Activated gamma-delta T cell treated with Interleukin-2 at 50 U/mL for 16 hours (primary cell): ENCODE data around the gene L3MBTL4.
"Not testable (repeated sequence)": the region's sequence is repeated elsewhere in the genome, so short reads cannot be mapped to it uniquely, and the experiment has no call there.

Source experiments
- DNase-seq: peaks from one replicate; pipeline ENCODE4 v3.0.0-alpha.2; 2020

Gene L3MBTL4

DNA sequence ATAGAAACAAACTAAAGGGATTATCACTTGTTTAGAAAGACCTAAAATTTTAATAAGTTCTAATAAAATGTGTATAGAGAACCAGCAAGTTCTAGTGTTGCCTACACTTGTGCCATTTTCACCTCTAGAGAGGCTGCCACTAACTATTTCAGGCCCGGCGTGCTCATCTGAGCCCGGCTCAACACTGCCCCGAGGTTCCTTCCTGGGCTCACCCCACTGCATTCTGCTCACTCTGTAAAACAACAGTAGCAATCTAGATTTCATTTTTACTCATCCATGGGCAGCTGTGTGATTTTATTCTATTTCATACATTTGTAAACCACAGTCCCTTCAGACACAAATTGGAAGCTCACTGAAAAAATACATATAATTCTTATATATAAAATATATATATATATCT lies 253.2 kb downstream of the L3MBTL4 start:
- no peak for DNase-seq

DNA sequence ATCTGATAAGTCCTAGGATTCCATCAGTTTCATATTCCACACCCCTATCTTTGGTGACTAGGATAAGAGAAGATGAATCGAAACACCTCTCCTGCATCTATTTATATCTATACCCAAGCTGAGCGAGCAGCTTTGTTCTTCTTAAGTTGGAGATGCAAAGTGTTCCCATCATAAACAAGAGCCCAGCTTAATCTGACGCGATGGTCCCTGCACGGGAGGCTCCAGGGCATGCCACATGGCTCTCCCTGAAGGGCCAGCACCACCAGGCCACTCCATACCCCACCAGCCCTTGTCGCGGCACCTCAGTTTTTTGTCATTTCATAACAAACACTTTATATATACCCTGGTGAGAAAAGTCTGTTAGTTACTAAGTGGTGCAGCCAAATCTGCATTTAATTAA lies 255.3 kb downstream of the L3MBTL4 start:
- DNase-seq: no peak

DNA sequence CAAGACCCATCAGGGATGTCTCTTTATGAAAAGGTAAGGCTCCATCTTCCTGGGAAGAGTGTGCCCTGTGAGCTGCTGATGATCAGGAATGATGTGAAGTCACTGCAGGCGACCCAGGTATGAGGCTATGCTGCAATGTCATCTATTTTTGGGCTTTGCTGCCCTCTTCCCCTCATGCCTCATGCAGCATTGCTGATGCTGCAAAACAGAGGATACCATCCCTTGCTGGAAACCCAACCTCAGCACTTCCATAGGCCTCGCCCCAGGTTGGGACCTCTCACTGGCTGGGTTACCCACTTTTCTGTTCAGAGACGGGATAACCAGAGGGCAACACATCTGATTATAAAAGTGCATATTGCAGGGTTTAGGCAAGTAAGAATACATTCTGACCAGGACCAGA lies 255.8 kb downstream of the L3MBTL4 start:
- DNase-seq: no peak

DNA sequence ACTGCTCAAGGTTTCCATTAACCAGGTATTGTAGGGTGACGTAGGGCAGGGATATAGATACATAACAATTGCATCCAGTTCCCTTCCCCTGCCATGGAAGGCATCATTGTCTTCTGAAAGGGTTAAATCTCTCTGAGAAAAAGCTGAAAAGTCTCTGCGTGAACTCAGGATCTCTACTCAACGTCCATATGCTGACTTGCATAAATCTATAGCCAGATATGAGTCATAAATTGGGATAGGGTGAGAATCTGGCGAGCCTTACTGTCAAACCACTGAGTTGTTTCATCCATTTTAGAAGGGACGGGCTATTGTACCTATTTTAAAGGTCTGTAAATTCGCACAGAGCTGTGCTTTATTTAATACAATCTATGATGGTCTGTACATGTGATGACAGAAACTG lies 258.3 kb downstream of the L3MBTL4 start:
- DNase-seq: no peak

DNA sequence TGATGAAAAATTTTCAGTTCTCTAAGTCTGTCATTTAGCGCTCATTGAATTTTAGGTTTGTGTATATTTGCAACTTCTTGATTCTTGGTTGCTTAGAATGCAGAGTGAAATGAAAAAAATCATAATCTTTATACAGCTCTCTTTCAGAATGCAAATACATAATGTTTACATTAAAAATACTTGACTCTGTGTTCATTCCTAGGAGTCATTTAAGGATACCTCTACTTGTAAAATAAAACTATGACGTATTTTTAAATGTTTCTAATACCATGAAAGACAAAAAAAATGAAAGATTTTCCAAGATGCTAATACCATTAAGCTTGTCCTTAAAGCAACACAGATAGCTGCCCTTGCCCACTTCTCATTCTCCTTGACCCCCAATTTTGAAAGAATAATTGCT lies 259.0 kb downstream of the L3MBTL4 start:
- no peak for DNase-seq

DNA sequence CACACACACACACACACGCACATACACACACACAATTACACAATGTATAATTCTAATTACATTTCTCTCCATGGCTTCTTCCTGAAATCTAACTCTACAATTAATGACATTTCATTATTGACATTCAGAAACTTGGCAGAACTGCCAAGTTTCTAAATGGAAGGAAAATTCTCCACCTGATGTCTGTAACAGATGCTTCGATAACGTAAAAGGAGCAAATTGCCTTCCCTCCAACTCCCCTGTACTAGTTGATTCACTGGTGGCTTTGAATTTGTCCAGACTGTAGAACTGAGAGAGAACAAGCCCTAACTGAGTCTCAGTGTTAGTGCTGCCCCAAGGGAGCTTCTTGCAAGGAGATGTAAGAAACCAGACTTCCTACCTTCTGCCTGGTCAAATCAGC lies 264.3 kb downstream of the L3MBTL4 start:
- no peak for DNase-seq

DNA sequence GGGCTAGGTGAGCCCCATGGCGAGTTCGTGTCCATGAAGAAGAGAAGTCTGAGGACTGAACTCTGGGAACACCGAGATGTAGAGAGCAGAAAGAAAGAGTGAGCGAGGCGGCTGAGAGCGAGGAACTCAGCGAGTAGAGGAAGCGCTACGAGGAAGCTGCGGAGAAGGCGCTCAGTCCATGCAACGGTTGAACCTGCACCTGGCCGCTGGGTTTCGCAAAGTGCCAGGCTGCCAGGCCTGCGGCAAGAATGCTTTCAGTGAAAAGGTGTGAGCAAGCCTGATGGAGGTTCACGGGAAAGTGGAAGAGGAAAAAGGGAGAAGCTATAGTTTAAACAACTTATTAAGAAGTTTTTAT lies 268.4 kb downstream of the L3MBTL4 start:
- DNase-seq: no peak

DNA sequence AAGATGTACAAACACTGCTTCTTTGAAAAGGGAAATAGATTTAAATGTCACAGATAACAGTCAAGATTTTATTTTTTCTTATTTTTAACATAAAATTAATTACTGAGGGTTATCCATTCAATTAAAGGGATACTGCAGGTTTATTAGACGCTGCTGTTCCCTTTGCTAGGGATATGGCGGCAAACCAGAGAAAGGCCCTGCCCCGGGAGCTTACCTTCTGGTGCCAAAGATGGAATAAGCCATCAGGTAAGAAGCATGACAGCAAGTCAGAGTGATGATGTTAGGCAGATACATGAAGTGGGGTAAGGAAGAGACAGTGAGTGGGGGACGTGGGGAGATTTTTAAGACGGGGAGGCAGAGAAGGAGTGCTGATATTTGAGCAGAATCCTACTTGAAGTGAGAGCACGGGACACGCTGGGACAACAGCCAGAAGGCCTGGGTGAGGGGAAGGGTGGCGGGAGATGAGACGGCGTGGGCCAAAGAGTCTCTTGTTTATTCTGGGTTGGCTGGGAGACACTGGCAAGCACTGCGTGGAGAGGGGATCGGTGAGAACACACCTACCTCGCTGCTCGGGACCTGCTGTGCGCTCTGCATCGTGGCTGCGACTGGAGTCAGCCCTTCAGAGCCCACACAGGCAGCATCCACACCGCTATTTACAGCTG lies 268.9 kb downstream of the L3MBTL4 start:
- no peak for DNase-seq

DNA sequence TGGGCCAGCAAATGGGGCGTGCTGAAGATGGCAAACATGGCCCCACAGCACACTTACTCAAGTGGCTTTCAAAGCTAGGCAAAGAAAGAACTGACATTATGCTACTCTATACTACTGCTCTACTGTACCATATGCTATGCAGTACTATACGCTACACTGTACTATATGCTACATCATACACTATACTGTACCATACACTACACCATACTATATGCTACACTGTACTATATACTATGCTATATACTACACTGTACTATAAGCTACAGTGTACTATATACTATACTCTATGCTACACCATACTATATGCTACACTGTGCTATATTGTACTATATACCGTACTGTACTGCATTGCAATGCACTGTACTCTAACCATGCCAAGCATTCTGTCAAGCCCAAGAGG lies 275.7 kb downstream of the L3MBTL4 start:
- no peak for DNase-seq

DNA sequence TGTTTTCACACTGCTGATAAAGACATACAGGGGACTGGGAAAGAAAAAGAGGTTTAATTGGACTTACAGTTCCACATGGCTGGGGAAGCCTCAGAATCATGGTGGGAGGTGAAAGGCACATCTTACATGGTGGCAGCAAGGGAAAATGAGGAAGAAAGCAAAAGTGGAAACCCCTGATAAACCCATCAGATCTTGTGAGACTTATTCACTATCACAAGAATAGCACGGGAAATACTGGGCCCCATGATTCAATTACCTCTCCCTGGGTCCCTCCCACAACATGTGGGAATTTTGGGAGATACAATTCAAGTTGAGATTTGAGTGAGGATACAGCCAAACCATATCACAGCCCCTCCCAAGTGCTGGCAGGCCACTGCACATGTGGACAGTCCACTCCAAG lies 278.8 kb downstream of the L3MBTL4 start:
- DNase-seq: not testable (repeated sequence)

DNA sequence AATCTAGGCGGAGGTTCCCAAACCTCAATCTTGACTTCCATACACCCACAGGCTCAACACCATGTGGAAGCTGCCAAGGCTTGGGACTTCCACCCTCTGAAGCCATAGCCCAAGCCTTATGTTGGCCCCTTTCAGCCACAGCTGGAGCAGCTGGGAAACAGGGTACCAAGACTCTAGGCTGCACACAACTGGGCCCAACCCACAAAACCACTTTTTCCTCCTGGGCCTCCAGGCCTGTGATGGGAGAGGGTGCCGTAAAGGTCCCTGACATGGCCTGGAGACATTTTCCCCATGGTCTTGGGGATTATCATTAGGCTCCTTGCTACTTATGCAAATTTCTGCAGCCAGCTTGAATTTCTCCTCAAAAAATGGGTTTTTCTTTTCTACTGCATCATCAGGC lies 279.7 kb downstream of the L3MBTL4 start:
- not testable (repeated sequence) for DNase-seq

DNA sequence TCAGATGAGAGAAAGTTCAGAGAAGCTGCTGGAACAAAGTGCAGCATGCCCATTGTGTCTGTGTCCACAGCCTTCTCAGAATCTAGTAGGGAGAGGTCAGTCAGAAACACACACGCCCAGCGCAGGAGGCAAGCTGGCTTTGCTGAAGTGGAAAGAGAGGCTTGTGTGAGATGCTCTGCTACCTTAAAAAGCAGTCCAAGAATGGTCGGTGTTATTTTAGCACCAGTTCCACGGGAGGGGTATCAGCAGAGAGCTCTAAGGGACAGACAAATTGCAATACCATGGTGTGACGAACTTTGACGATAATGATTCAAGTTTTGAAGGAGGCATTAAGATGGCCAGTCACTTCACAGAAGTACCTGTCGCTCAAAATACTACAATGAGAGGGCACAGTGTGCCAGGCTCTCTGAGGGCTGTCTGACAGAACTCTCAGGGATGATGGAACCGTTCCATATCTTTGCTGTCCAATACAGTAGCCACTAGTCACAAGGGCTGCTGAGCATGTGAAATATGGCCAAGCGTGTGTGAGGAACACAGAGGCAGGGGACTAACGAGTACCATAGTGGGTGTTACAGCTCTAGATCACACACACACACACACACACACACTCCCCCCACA lies 281.9 kb downstream of the L3MBTL4 start:
- DNase-seq: no peak

DNA sequence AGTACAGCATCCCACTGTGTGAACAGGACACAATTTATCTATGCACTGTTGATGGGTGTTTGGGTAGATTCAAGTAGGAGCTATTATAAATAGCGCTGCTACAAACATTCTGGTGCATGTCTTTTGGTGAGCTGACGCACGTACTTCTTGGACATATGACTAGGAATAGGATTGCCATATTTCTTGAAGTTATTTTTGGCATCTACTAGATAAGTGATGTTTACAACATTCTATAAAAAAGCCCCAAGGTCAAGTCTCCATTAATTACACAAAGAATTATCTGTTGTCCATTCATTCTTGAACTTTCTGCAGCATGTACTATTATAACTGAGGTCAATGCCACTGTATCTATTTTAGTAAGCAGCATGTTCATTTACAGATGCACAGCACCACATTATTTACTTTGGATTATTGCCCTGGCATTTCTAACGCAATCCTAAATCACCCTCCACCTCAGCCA lies 293.9 kb downstream of the L3MBTL4 start:
- no peak for DNase-seq

DNA sequence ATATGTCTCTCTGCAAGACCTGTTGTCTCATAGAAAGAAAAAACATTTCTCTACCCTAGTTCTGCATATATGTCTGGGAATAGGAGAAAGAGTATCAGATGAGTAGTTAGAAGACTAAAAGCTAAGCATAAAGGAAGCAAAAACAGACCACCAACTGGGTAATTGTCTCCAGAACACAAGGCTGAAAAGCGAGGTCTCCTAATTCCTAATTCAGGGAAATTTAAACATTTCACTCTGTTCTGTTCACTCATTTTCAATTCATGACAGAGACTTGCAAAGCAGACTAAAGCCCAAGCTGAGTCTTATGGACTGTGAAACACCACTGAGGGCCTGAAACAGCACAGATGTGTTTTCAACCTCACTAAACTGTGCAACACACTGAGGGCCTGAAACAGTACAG lies 294.9 kb downstream of the L3MBTL4 start:
- DNase-seq: no peak

DNA sequence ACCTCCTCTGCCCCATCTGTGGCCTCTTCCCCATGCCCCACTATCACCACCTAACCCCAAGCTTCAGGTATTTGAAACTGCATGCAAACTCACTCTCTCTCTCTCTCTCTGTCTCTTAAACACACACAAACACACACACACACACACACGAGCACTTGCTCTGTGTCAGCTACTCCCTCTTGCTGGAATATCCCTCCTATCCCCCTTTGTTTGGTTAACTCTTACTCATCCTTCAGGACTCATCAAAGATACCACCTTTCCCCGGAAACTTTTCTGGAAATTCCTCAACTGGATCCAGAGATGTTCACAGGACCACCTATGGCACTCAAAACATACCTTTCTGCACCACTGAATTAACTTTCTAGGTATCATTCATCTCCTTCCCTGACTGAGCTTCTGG lies 296.6 kb downstream of the L3MBTL4 start:
- DNase-seq: no peak

DNA sequence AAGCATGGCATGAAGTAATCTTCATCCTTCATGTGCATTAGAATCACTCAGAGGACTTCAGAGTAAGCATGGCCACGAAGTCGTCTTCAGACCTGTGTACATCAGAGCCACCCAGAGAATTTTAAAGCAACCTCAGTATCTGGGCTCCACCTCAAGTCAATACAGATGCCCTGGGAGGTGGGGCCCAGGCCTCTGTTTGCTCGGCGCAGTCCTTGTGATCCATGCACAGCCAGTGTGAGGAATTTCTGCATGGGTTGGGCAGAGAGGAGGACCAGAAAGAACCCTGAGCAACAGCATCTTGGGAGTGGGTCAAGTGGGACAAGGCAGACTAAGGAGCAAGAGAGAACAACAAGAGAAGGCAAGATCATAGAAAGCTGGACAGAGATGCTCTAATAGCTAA lies 299.0 kb downstream of the L3MBTL4 start:
- DNase-seq: no peak

DNA sequence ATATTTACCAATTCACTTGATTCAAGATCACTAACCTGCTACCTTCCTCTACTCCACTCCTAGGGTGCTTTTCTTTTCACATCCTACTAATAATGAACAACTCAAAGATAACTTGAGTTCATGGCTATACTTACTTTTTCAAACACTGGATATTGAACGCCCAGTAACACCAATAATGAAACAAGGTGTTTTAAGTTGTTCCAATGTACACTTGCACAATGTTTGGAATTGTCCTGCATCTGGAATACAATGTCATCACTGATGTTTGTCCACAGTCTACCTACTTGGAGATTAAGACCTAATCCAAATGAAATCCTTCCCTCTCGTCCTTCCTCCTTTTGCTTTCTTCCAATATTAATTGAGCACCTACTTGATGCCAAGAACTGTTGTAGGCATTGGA lies 301.1 kb downstream of the L3MBTL4 start:
- no peak for DNase-seq

DNA sequence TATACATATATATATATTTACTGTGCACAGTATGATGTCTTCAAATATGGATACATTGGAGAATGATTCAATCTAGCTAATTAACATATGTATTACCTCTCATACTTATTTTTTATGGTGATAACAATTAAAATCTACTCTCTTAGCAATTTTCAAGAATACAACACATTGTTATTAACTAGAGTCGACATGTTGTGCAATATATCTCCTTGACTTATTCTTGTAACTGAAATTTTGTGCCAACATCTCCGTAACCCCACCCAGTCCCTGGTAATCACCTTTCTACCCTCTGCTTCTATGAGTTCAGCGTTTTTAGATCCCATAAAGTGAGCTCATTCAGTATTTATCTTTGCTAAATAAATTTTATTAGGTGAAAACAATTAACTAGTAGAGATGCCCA lies 303.0 kb downstream of the L3MBTL4 start:
- DNase-seq: no peak

DNA sequence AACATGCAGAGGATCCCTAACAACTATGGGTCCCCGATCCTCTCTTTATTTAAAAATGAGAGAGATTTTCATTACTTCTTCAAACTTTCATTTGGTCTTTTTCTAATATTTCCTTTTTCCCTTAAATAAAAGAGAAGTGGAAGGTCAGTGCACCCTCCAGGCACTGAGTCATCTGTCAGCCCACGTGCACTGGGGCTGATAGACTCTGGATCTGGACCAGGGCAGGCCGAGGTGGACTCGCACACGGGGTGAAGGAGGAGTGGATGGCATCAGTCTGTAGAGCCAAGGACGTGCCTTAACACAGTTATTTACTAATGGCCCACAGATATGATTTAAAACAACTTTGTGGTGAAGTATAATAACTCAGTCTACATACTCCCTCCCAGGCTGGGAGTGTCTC lies 305.0 kb downstream of the L3MBTL4 start:
- DNase-seq: no peak

DNA sequence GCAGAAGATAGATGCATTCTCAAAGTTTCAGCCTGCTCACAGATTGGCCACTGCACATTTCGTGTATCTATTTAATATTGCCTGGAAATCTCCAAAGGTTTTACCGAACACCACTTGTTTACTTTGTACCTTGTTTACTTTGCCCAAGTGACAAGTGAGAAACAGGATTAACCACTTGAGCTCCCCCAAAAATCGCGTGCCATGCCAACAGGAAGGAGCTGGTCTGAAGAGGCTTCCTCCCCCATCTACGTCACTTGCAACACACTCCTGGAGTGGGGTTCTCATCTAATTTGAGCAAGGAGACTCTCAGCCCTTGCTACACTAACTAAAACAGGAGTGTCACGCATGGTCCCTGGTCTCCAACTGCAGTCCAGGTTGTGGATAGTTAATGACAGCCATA lies 306.9 kb downstream of the L3MBTL4 start:
- no peak for DNase-seq

DNA sequence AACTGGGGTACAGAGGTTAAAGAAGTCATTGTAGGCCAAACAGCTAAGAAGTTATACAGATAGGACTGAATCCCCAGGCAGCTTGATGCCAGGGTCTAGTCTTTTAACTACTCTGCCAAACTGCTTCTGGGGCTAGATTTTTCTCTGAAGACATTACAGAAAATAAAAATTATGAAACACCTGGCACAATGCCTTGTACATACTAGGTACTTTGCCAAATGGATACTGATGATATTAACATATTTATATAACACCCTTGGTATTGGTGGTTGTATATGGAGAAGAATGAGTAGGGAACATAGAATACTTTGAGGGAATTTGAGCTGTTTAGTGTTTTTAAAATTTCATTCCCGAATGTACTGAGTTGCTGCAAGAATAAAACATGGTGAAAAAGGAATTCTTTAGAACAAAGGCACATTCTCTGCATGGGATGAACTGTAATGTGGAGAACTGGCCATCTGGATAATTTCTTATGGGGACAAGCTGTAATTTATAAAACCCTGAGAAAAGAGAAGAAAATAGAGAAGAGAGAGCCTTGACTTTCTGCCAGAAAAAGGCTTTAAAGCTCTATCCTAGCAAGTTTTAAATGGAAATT lies 308.5 kb downstream of the L3MBTL4 start:
- no peak for DNase-seq

DNA sequence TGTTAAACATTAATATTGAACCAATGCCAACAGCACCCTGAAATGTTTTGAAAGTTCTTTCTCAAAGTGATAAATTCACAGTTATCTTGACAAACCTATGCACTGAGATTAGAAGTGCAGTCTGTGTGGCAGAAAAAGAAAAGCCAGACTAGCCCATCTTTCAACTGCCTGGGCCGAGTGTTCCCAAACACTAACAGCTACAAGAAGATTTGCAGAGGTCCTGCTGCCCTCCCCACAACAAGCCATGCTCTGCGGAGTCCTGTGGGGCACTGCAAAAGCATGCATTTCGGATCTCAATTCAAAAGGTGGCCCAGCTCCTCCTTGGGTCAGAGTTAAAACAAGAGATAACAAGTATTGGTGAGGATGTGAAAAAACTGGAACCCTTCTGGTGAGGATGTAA lies 311.0 kb downstream of the L3MBTL4 start:
- DNase-seq: no peak

DNA sequence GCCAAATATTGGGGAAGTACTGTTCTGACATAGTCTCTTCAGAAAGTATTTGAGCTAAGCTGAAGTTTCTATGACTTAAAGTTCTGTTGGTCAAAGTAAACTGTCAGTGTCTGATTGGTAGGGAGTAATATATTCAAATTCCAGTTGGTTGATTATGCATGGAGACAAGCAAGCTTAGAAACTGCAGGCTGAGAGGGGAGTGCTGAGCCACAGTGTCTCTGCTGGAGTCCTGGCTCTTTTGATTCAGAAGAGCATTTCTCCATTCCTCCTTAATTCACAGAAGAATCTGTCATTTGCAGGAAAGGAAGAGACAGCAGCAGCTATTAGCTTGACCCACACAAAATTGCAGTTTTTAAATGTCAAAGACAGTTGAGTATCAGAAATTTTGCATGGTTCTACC lies 318.0 kb downstream of the L3MBTL4 start:
- DNase-seq: no peak

DNA sequence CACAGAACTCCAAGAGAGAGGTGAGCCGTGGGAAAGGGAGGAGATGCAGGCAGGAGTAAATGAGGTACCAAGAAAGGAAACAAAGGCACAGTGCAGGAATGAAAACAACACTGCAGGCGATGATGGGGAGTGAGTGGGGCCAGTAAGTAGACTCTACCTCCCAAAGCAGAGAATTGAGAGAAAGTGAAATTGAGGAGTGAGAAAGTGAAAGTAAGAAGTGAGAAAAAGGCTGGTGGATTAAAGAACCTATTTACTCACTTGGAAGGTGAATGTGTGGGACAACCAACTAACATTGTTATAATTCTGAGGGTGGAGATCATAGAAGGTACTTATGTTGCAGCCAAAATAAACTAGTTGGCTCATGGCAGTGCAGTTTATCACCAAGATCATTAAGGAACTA lies 326.3 kb downstream of the L3MBTL4 start:
- DNase-seq: no peak

DNA sequence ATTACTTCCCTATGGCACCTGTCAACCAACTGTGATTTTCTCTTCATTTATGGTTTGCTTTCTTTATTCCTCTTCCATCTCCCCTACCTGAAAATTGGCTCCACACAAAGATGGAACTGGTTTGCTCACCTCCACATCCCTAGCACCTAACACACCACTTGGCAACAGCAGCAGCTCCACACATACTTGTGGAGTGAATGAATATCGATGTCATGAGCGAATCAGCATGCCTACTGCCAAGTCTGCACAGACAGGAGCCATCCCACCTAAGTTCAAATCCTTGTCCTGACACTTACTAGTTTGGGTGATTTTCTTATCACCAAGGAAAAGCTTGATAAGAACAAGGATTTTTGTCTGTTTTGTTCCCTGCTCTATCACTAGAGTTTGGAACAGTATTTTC lies 328.0 kb downstream of the L3MBTL4 start:
- no peak for DNase-seq
